SIG-M5 treated with dmso at 0.1 percent for 504 hours (cell line): Measurements from ENCODE around the gene ADCK1.
"Not testable (repeated sequence)": the region's sequence is repeated elsewhere in the genome, so short reads cannot be mapped to it uniquely, and the experiment has no call there.

ENCODE experiments used
- DNase-seq: peaks from one replicate; lab custom pipeline; 2025; ENCODE audit not compliant: unreplicated experiment; lab: John Stamatoyannopoulos, UW

The ADCK1 gene

DNA sequence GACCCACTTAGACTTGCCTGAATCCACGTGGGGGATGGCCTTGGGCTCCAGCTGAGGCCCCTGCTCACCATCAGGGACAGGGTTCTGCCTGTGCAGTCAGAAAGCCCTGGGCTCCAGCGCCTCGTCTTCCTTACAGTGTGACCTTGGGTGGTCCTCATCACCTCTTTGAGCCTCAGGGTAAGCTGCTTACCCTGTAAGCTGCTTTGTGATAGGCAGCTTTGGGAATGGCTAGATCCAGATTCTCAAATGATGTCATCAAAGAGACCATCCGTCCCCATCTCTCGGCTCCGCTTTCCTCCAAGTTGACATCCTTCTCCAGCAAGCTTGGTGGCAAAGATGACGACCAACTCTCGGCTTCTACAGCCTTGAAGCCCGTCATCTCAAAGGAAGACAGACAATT lies 127.0 kb downstream of the ADCK1 start:
- no peak for DNase-seq

DNA sequence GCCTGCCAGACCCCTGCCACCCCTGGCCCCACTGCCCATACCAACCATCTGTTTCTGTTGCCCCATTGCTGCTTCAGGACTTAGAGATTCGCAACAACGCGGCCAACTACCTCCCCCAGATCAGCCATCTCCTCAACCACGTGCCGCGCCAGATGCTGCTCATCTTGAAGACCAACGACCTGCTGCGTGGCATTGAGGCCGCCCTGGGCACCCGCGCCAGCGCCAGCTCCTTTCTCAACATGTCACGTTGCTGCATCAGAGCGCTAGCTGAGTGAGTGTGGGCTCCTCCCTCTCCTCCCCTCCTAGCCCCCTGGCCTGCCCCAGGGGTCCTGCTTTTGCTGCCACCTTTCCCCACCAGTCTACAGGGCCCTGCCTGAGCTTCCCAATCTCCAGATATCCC lies 131.5 kb downstream of the ADCK1 start:
- no peak for DNase-seq

DNA sequence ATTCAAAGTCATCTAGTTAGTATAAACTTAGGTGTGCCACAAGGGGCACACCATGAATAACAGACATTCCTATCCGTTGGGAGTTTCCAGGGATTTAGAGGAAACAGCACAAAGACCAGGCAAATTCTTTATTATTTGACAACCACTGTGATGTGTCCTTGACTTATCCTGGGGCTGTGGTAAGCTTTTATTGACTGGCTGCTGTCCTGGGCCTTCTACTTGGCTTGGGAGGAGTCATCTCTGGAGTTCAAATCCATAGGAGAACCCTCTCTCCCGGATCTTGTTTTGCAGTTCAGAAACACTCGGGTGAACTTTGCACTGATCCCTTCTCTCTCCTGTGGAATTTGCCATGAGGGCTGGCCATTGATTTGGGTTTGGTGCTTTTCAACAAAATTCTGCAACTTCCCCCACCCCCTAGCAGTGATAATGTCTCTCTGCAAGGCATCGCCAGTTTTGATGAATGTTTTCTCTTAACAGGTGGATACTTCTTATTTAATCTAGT lies 136.3 kb downstream of the ADCK1 start:
- DNase-seq: no peak

DNA sequence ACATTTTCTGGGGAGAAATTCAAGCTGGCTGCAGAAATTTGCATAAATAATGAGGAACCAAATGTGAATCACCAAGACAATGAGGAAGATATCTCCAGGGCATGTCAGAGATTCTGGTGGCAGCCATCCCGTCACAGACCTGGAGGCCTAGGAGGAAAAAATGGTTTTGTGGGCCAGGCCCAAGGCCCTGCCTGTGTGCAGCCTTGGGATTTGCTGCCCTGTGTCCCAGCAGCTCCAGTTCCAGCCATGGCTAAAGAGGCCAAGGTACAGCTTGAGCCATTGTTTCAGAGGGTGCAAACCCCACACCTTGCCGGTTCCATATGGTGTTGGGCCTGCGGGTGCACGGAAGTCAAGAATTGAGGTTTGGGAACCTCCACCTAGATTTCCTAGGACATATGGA lies 147.5 kb downstream of the ADCK1 start:
- no peak for DNase-seq

DNA sequence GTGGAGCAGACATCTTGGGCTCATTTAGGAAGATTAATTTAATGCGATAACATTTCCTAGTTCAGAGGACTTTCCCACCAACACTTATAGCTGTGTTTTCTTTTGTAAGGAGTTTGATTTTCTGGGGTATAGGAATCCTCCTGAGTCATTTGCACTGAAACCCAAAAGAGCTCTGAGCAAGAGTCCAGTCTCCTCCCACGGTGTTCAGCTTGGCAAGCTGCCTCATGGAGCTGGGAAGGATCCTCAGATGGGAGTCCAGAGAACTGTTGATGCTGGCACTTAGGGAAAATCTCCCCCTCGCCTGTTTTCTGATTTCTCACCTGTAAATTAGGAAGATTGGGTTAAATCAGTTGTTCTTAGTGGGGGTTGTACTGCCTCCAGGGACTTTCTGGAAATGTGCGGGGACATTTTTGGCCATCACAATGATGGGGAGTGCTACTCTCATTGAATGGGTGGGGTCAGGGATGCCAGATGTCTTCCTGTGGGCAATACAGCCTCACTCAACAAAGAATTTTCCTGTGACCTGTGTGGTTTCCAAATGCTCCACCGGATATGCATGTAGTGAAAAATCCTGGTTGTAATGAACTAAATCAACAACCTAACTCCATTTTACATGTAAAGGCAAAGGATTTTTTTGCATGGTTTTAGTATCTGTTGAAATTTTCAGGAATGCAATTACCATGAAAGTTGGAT lies 150.6 kb downstream of the ADCK1 start:
- DNase-seq: no peak

DNA sequence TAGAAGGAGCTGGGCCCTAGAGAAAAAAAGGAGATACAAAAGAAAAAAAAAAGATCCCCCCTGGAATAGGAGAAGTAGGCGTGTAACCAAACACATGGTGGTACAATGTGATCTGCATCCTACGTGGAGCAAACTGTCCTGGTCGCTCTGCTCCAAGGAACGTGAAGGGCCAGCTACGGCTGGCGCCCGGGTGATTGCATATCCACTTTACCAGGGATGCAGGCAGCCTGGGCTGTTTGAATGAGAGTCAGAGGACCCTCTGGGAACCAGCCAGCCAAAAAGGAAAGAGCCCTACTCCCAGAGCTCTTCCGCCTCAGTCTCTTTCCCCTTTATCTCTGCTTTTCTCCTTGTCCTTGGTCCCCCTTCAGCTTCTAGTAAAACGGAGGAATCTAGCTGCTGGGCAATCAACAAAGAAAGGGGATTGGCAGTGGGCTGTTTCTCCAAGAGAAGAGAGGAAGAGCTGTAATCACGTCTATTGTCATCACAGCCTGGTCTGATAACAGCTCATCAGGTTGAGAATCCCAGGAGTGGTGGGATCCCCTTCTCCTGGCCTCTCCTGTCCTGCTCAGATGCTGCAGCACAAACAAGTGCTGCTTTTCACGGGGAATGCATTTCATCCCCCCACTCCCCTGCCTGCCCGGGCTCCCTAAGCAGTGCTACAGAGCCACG lies 156.0 kb downstream of the ADCK1 start:
- no peak for DNase-seq

DNA sequence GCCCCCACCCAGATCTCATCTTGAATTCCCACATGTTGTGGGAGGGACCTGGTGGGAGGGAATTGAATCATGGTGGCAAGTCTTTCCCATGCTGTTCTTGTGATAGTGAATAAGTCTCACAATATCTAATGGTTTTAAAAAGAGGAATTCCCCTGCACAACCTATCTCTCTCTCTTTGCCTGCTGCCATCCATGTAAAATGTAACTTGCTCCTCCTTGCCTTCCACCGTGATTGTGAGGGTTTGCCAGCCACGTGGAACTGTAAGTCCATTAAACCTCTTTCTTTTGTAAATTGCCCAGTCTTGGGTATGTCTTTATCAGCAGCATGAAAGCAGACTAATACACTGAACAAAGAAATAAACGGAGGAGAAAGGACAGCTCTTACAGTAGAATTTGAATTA lies 159.8 kb downstream of the ADCK1 start:
- DNase-seq: not testable (repeated sequence)

DNA sequence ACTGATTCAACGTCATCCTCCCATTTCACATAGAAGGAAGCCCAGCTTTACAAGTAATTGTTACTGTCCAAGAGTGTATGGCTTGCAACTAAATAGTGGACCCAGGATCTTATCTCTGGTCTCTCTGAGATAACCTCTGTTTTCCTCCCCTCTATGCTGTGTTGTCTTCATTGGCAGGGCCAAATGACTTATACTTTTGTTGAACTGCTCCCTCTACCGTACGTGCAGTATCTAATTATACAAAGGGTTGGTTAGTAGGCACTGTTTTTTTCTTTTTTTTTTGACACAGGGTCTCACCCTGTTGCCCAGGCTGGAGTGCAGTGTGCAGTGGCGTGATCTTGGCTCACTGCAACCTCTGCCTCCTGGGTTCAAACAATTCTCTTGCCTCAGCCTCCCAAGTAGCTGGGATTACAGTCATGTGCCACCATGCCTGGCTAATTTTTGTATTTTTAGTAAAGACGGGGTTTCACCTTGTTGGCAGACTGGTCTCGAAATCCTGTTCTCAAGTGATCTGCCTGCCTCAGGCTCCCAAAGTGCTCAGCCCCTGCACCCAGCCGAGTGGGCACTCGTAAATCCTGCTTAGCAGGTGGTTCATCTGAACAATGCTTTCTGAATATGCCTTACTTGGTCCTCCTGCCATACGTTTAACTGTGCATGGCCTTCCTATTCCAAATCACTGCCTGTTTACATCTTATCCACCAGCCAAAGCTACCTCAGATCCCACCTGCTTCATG lies 162.1 kb downstream of the ADCK1 start:
- no peak for DNase-seq

DNA sequence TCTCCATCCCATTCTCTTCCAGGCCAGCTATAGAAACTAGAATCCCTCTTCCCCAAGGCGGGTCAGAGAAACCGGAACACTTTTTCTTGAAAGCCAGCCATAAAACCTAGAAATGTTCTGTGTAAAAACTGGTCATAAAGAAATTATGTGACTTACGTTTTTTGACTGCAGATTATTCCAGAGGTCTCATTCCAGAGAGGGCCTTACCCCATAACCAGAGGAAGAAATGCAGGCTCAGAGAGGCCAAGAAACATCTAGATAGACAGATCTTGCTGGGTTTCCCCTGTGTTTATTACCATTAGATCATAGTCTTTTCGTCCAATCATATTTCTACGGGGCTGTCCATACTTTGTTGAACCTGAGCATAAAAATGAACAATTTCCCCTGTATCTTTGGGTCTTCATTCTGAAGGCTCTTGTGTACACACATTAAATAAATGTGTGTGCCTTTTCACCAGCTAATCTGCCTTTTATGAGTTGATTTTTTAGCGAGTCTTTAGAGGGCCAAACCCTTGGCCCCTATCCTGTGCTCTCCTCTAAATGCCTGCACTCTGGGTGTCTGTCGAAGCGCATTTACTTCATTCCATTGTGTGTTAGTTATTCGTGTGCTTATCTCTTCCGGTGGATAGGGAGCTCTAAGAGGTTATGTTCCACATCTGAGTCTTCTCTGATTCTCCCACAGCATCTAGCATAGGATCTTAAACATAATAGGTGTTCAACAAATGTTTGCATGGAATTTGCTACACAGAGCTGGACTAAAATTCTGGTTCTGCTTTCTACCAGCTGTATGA lies 163.0 kb downstream of the ADCK1 start:
- no peak for DNase-seq

DNA sequence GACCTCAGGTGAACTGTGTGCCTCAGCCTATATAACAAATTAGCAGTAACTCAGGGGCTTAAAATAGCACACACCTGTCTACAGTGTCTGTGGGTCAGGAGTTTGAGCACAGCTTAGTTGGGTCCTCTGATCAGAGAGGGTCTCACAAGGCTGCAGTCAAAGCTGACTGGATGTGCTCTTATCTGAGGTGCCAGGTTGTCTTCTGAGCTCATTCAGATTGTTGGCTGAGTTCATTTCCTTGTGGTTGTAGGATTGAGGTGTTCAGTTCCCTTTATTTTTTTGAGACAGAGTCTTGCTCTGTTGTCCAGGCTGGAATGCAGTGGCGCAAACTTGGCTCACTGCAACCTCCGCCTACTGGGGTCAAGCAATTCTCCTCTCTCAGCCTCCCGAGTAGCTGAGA lies 164.7 kb downstream of the ADCK1 start:
- no peak for DNase-seq

DNA sequence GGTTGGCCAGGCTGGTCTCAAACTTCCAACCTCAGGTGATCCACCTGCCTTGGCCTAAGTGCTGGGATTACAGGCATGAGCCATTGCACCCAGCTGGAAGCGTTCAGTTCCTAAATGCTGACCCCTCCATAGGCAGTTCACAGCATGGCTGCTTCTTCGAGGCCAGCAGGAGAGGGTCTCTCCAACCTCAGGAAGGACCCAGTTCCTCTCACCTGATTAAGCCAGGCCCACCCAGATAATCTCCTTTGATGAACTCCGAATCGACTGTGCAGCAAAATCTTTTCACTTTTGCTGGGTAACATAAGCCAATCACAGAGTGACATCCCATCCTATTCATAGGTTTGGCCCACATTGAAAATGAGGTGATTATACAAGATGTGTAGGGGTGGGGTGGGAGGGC lies 165.1 kb downstream of the ADCK1 start:
- DNase-seq: no peak

DNA sequence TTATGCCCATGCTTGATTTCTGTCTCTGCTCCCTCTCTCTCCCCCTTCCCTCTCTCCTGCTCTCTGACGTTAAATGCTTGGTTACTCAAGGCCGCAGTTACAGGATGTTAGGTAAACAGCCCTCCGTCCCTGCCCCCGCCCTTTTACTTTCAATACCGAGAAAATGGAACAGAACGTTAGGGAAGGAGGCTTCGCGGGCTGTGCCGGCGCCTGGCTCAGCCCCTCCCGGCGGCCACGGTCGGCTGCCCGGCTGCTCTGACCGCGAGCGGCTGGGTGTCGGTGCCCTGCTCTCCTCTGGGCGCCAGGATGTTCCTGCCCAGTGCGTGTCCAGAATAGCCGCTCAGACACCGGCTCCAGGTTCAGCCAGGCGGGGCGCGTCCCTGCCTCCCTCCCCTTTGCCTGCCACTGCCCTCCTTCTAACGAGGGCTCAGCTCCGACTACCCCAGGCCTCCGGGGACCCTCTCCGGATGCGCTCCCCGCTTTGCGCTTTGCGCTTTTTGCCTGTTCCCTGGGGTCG lies 166.1 kb downstream of the ADCK1 start:
- DNase-seq: peak; percentile 42

DNA sequence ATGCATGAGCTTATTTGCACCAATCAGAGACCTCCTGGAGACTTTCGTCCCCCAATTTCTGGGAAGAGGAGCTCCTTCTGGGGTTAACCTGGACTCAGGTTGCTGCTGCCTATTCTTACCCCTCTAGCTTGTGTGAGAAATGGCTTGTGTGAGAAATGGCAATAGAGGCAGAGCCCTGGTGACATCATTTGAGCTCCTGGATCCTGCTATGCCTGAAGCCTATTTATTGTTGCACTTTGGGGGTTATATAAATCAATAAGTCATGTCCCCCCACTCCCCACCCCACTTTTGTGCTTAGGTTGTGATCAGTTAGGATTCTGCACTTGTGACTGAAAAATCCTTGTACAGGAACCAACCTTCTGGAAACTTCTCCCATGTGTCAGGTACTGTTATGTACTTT lies 167.2 kb downstream of the ADCK1 start:
- DNase-seq: no peak

DNA sequence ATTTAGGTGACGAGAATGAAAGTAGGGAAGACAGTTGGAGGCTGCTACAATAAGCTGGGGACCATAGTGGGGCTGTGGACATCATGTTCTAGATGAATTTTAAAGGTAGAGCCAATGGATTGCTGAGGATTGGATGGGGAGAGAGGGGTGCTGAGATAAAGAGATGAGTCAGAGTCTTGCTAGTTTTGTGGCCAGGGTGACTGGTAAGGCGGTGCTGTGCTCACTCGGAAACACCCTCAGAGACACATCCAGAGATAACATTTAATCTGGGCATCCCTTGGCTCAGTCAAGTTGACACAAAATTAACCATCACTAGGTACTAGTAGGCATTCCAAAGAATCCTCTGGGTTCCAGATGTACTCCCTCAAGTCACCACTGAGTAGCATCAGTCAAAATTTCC lies 170.7 kb downstream of the ADCK1 start:
- DNase-seq: no peak

DNA sequence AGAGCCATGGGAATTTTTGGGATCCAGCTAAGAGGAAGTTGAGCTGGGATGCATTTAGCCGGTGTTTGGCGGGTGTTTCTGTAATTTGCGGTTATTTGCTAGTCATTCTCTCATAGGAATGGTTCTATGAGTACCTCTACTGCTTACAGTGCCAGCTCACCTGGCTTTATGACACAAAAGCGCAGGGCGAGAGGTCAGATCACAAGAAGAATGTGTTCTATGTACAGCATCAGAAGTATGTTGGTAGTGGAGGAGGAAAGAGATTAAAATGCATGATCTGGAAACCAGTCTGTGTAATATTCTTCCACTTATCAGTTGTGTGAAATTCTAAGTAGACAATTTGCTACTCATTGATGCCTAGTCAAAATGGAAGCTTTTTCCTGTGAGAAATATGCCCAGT lies 173.3 kb downstream of the ADCK1 start:
- DNase-seq: no peak

DNA sequence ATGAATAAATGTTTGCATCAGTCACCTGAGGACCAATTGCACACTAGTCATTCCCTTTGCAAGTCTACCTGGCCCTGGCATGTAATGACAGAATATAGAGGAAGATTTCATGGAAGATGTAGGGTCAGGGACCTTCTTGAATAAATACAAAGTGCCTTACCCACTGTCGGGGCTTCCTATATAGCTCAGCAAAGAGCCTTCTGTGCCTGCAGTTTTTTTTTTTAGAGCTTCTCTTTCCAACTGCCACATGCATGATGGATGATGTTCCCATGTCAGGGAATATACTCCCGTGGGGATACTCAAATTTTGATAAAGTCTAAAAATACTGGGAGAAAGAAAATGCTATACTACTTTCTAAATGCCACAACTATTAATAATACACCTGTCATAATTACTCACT lies 176.7 kb downstream of the ADCK1 start:
- no peak for DNase-seq

DNA sequence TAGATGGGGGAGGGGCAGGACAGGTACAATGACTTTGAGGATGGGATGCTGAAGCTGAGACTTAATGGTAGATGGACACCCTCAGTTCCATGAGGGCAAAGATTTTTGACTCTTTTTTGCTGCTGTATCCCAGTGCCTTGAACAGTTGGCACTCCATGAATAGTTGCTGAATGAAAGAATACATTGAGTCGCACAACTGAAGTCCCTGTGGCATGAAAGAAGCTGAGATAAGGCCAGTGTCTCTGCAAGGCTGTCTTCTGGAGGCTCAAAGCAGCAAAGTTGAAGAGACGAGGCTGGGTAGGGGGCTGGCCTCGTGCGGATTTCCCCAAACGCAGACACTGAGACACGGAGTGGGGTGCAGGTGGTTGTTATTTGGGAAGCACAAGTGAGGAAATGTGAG lies 179.3 kb downstream of the ADCK1 start:
- DNase-seq: no peak

DNA sequence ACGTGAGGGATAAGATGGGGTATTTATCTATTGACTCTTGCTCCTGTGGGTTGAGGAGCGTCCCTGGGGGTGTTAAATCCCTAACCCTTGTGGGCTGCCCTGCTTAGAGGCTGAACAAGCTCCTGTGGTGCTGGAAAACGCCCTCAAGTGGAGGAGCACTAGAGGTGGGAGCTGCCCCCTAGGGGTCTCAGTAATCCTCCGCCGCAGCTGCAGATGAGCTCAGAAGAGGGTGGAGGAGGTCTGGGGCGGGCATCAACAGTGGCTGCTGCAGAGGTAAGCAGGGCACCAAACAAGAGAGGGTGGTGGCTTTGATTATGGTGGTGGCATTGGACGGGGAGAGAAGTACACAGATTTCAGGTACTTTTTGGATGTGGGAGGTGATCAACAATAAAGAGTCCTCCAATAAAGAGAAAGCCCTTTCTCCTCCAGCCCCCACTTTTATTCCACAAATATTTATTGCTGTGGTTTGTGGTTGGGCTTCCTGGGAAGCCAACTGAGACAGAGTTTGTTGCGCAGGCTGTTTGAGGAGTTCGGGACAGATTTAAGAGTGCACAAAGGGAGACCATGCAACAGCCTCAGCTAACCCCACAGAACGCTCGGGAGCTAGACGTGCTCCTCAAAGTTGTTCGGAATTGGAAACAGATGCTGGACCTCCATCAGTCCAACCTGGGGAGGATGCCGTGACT lies 179.9 kb downstream of the ADCK1 start:
- DNase-seq: no peak

DNA sequence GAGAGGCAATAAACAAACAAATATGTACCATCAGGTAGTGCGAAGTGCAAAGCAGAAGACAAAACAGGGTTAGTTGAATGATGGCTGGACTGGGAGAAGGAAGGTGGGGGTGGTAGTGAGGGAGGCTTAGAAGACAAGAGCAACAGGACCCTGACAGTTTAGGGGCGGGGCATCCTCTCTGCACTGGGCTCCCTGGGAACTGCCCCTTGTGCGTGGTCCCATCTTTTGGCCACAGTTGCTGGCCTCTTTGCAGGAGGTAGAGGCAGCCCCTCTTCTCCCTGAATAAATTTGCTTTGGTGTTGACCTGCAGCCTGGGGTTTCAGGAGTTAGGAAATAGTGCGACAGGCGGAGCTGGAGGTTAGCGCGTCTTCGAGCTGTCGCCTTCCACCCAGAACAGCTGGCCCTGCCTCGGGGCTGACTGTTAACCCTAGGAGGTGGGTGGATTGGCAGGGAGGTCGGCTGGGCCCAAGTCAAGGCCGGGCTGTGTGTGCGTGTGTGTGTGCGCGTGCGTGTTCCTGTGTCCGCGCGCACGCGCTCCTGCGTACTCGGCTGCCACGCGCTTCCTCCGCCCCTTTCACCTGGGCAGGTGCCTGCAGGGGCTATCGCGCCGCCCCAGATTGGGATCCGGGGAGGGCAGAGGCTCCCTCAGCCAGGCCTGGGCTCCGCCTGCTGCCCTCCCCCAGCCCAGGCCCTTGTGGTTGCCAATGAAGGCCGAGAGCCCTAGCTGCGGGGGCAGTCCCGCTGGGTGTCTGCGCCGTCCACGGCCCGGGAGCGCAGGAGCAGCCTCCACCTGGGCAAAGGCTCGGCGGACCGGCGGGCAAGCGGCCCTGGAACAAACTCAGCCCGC lies 180.8 kb downstream of the ADCK1 start:
- DNase-seq: no peak
